M059J (cell line): ENCODE data around the gene KCNH3. TPM values are rescaled to one million over a fixed set of nuclear protein-coding genes. Genes with fewer than 3 reads are reported as not detected.

ENCODE experiments used
- DNase-seq: peaks from one replicate; pipeline ENCODE4 v3.0.0-alpha.2; 2012; ENCODE audit warnings: low read depth
- total RNA-seq: library from RNA; depleted of rRNA; stranded (reverse); fragments of >200 nt; shearing (Covaris generic); gene quantifications from 2 replicates; pipeline ENCODE4 v1.2.3, GENCODE V29; 2014

KCNH3 gene
- total RNA-seq, 1 experiment from 2014 or later, result 0.05 TPM

DNA sequence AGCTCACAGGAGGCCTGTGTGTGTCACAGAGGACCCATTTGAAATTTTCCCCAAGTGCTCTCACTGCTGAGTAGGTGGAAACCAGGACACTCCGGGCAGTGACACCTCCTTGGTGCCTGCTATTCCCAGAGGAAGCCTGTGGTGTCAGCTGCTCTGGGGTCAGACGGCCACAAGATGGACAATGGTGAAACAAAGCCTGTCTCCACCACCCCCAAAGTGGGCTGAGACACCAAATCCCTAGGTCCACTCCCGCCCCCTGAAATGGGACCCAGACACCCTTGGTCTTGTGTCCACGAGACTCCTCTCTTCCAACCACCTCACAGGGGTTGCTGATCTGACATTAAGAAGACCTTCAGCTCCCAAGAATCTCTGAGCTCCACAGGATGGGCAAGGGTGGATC lies 7.0 kb downstream of the KCNH3 start:
- no peak for DNase-seq

DNA sequence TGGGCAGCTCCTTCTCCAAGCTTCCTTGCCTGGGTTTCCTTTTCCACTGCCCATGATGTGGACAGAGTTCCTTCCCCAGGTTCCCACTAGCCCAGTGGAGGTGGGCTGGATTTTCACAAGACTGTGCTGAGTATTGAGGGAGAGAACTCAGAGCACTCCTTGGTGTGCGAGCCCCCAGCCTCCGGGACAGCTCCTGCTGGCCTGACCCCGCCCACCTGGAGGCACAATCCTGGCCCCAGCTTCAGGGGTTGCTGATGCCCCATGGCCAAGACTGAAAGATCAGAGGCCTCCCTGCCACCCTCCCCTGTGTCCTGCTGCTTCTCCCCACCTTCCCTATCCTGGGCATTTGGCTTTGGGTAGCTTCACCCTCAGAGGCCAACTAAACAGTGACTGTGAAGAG lies 7.7 kb downstream of the KCNH3 start:
- DNase-seq, result no peak

DNA sequence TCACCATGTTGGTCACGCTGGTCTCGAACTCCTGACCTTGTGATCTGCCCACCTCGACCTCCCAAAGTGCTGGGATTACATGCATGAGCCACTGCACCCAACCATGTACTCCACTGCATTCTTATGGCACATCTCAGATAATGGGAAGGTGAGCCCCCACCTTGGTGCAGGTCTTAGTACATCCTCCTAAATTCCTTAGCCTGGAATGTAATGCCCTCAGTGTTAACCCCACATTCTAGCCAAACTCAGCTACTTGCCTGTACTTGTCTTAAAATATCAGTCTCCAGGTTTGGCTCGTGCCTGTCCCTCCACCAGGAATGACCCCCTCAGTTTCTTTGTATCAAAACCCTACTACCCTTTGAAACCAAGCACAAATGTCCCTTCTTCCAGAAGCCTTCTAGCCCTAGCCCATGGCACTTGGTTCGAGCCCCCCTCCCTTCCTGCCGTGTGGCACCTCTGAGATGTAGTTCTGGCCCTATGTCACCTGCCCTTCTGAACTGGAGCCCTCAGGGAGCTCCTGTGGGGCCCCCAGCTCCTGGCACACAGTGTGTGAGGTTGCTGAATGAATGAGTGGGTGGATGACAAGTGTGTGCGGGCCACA lies 8.4 kb downstream of the KCNH3 start:
- no peak for DNase-seq

DNA sequence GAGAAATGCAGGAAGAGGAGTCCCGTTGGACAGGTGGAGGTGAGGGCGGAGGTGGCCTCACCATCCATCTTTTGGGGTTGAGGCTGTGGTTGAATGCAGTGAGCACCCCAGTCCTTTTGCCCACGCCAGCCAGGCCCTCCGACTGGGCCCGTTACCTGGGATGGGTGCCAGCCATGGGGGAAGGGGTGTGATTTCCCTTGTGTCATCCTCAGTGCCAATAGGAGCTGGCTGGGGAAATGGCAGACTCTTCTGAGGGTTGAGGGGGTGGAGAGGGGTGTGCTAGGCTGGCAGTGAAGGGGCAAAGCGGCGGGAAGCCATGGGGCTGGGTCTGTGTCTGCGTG lies 9.6 kb downstream of the KCNH3 start:
- DNase-seq, result no peak

GRCh38 chr12:49548822-49549648 lies 10.2 kb downstream of the KCNH3 start:
- no peak for DNase-seq

DNA sequence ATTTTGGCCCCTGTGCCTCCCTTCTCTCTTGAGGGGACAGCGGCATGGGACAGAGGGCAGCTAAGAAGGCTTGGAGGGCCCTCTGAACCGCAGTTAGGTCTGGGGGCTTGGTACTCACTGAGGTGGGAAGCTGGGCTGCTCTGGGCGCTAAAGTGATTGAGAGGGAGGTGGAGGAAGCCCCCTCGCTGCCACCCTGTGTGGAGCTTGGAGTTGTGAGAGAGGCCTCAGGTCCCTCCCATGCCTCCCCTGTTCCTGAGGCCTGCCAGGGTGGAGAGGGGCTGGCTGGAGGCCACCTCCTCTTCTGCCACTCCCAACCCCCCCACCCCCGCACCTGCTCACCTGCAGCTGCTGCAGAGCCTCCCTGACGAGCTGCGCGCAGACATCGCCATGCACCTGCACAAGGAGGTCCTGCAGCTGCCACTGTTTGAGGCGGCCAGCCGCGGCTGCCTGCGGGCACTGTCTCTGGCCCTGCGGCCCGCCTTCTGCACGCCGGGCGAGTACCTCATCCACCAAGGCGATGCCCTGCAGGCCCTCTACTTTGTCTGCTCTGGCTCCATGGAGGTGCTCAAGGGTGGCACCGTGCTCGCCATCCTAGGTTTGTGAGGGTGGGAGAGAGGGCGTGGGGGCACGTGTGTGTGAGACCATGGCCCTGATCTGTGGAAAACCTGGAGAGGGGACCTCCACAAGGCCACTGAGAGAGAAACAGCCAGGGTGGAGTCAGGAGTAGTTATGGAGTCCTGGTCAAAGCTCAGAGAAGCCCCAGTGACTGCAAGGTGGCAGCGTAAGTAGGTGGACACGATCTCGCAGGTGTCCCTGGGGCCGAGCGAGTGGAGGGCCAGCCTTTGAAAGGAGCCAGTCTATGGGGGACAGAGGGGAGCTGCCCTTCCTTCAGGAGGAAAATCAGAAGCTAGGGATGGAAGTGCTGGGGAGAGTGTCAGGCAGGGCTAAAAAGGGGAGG lies 11.2 kb downstream of the KCNH3 start:
- DNase-seq, result no peak

- no peak for DNase-seq
These were observed 11.9 kb downstream of the KCNH3 start for GRCh38 chr12:49550693-49551252.

DNA sequence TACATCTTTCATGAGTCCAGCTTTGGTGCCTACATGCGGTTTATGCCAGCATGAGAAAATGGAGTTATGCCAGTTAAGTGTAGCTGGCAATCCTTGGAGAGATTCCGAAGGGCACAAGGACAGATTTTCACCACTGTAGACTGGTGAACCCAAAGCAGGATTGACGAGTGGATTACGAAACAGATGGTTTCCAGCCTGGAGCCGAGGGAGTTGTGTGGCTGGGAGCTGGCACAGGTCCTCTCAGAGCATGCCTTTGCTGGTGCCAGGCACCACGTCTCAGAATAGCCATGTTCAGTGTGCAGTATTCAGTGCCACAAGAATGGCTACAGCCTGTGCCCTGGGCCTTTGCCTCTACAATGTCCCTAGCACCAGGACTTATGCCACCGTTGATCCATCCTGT lies 13.2 kb downstream of the KCNH3 start:
- DNase-seq, result peak; percentile 50

GRCh38 chr12:49552425-49552824 lies 13.6 kb downstream of the KCNH3 start:
- DNase-seq, result no peak

DNA sequence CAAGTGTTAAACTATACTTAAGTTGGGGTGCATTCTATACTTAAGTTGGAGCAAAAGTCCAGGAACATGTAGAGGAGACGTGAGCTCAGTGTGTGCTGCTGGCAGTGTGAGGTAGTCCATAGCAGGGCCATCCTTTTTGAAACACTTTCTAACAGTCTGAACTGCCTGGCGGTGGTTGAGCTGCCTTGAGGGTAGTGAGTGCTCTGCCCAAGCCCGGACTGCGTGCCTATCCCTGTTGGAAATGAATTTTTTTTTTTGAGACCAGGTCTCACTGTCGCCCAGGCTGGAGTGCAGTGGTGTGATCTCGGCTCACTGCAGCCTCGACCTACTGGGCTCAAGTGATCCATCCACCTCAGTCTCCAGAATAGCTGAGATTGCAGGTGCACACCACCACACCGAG lies 14.1 kb downstream of the KCNH3 start:
- no peak for DNase-seq

- peak; percentile 48 for DNase-seq
These were observed 14.8 kb downstream of the KCNH3 start for GRCh38 chr12:49553512-49554088.

DNA sequence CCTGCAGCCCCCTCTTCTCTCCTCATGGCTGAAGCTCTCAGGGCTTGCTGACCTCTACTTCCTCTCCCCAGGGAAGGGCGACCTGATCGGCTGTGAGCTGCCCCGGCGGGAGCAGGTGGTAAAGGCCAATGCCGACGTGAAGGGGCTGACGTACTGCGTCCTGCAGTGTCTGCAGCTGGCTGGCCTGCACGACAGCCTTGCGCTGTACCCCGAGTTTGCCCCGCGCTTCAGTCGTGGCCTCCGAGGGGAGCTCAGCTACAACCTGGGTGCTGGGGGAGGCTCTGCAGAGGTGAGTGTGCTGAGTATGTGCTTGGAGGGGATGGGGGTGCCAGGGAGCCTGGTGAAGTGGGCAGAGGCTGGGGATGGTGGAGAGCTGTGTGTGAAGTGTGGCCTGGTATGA lies 15.4 kb downstream of the KCNH3 start:
- DNase-seq, result no peak

- DNase-seq, result no peak
These were observed 17.0 kb downstream of the KCNH3 start for GRCh38 chr12:49555631-49556390.

GRCh38 chr12:49556391-49557186 lies 17.8 kb downstream of the KCNH3 start:
- no peak for DNase-seq

GRCh38 chr12:49557187-49557916 lies 18.5 kb downstream of the KCNH3 start:
- no peak for DNase-seq

- DNase-seq, result peak; percentile 15
These were observed 19.0 kb downstream of the KCNH3 start for GRCh38 chr12:49557917-49558215.

DNA sequence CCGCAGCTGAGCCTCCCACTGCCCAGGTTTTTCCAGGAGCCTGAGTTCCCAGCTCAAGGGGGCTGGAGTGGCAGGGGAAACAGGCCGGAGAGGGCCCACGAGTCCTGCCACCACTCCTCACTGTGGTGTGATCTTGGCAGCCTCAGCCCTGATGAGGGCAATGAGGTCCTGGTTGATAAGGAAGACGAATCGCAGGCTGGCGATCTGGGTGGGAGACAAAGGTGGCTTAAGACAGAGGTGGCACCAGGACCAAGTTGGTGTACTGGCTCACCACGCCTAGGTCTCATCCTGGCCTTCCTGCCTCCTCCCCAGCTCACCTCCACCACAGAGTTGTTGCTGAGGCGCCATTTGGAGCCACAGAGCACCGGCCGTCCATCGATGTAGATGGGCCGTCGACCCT lies 19.7 kb downstream of the KCNH3 start:
- DNase-seq, result no peak

DNA sequence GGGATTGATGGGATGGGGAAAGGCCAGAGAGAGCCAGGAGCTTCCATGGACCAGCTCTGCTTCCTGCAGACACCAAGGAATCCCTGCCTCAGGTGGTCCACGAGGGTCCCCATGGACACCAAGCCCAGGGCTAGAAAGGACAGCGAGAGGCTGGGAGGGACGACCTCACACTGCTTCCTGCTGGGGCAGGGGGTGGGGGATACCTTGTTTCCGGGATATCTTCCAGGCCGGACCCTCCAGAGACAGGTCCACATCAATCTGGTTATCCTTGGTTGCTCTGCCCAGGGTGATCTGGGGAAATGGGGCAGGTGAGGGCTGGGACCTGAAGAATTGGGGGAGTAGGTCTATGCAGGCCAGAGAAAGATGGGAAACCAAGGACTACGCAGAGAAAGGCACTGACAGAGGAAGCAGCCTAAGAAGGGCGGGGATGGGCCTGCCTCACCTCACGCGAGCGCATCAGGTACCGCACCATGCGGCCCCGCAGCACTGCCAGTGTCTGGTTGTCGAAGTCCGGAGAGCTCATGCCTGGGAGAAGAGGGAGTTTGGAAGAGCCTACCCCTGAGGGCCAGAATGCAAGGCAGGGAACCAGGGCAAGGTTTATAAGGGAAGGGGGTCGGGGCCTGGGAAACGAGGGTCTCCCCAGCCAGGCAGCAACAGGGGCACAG lies 20.3 kb downstream of the KCNH3 start:
- no peak for DNase-seq

GRCh38 chr12:49560695-49561094 lies 21.9 kb downstream of the KCNH3 start:
- DNase-seq, result no peak
